Activated CD4-positive, alpha-beta memory T cell treated with anti-CD3 and anti-CD28 coated beads, Interleukin-2, amount 10 ng/mL, durations not matched to agents 7 days and 5 days (primary cell): ENCODE results near the gene RASSF6. TPM values are rescaled to one million over a fixed set of nuclear protein-coding genes. Genes with fewer than 3 reads are reported as not detected.
"Not testable (repeated sequence)": the region's sequence is repeated elsewhere in the genome, so short reads cannot be mapped to it uniquely, and the experiment has no call there.

Experiments used
- CTCF ChIA-PET: fragments of 350-600 bp; sonication (Branson Sonifier 250); formaldehyde crosslinking; loops from one replicate; lab custom pipeline; 2021; ENCODE audit warnings: antibody characterized with exemption, inconsistent platforms; lab: Charles Lee
- POLR2A ChIA-PET: fragments of 350-600 bp; sonication (Branson Sonifier 250); formaldehyde crosslinking; loops from one replicate; lab custom pipeline; 2021; ENCODE audit warnings: antibody characterized with exemption; lab: Charles Lee
- DNase-seq: peaks from one replicate; pipeline ENCODE4 v3.0.0-alpha.2; 2020
- H3K27ac Mint-ChIP-seq: one replicate; pipeline ENCODE4 v1.8.0; 2021; ENCODE audit warnings: mild to moderate bottlenecking, mixed read lengths
- H3K27me3 Mint-ChIP-seq: one replicate; pipeline ENCODE4 v1.8.0; 2021; ENCODE audit warnings: mixed read lengths
- H3K36me3 Mint-ChIP-seq: one replicate; pipeline ENCODE4 v1.8.0; 2021; ENCODE audit warnings: low read depth, mixed read lengths
- H3K4me1 Mint-ChIP-seq: one replicate; pipeline ENCODE4 v1.8.0; 2021; ENCODE audit warnings: mixed read lengths
- H3K4me3 Mint-ChIP-seq: one replicate; pipeline ENCODE4 v1.8.0; 2021; ENCODE audit warnings: mild to moderate bottlenecking, mixed read lengths
- H3K9me3 Mint-ChIP-seq: one replicate; pipeline ENCODE4 v1.8.0; 2021; ENCODE audit warnings: mixed read lengths
- total RNA-seq, 2 experiments: library from RNA; stranded (reverse); gene quantifications; one replicate each; pipeline ENCODE4 v1.2.3, GENCODE V29; 2021

Gene RASSF6
- total RNA-seq, 2 experiments from 2014 or later, result 0.05 TPM; not detected in 1

GRCh38 chr4:73603854-73604584 lies 16.2 kb downstream of the RASSF6 start:
- CTCF ChIA-PET, result no interaction called here
- Mint-ChIP-seq H3K9me3 (no peaks in the 10 kb centered on the region), H3K4me3 (no peak overlapping the region), H3K27me3 (peaks cover 3% of the 10 kb centered on the region), H3K36me3 (no peaks in the 10 kb centered on the region), H3K4me1 (peaks cover 9% of the 10 kb centered on the region), H3K27ac (no peak overlapping the region)
- no peak for DNase-seq
- POLR2A ChIA-PET, result no interaction called here

- Mint-ChIP-seq H3K27ac (no peak overlapping the region), H3K27me3 (peaks cover 3% of the 10 kb centered on the region), H3K4me3 (no peak overlapping the region), H3K4me1 (peaks cover 9% of the 10 kb centered on the region), H3K36me3 (no peaks in the 10 kb centered on the region), H3K9me3 (no peaks in the 10 kb centered on the region)
- ChIA-PET CTCF (no interaction called here), POLR2A (no interaction called here)
- DNase-seq, result no peak
Measured at GRCh38 chr4:73603271-73603710, 16.9 kb downstream of the RASSF6 start.

GRCh38 chr4:73600954-73601353 lies 19.3 kb downstream of the RASSF6 start:
- no peaks in the 10 kb centered on the region for H3K9me3 Mint-ChIP-seq
- no peak overlapping the region for H3K4me3 Mint-ChIP-seq
- ChIA-PET POLR2A (no interaction called here), CTCF (no interaction called here)
- H3K36me3 Mint-ChIP-seq, result no peaks in the 10 kb centered on the region
- no peak overlapping the region for H3K27ac Mint-ChIP-seq
- H3K27me3 Mint-ChIP-seq, result no peaks in the 10 kb centered on the region
- H3K4me1 Mint-ChIP-seq, result peaks cover under 1% of the 10 kb centered on the region
- no peak for DNase-seq

- Mint-ChIP-seq H3K36me3 (no peaks in the 10 kb centered on the region), H3K27ac (no peak overlapping the region), H3K4me1 (no peaks in the 10 kb centered on the region), H3K9me3 (no peaks in the 10 kb centered on the region), H3K27me3 (no peaks in the 10 kb centered on the region), H3K4me3 (no peak overlapping the region)
- DNase-seq, result no peak
- CTCF ChIA-PET, result no interaction called here
- POLR2A ChIA-PET, result no interaction called here
Measured at GRCh38 chr4:73599182-73599581, 21.1 kb downstream of the RASSF6 start.

- H3K27me3 Mint-ChIP-seq, result no peaks in the 10 kb centered on the region
- no peak for DNase-seq
- no peaks in the 10 kb centered on the region for H3K9me3 Mint-ChIP-seq
- H3K4me3 Mint-ChIP-seq, result no peak overlapping the region
- no peak overlapping the region for H3K27ac Mint-ChIP-seq
- ChIA-PET CTCF (no interaction called here), POLR2A (no interaction called here)
- no peaks in the 10 kb centered on the region for H3K36me3 Mint-ChIP-seq
- H3K4me1 Mint-ChIP-seq, result no peaks in the 10 kb centered on the region
Measured at GRCh38 chr4:73597594-73597993, 22.6 kb downstream of the RASSF6 start.

- H3K9me3 Mint-ChIP-seq, CTCF ChIA-PET, H3K4me1 Mint-ChIP-seq, DNase-seq, H3K27me3 Mint-ChIP-seq, H3K4me3 Mint-ChIP-seq, H3K27ac Mint-ChIP-seq, POLR2A ChIA-PET, H3K36me3 Mint-ChIP-seq: not testable (repeated sequence)
Measured at GRCh38 chr4:73597183-73597582, 23.1 kb downstream of the RASSF6 start.

- H3K4me3 Mint-ChIP-seq, result no peak overlapping the region
Measured at GRCh38 chr4:73596001-73596400, 24.2 kb downstream of the RASSF6 start.

GRCh38 chr4:73593631-73594241 lies 26.5 kb downstream of the RASSF6 start:
- Mint-ChIP-seq H3K27me3 (no peaks in the 10 kb centered on the region), H3K27ac (no peak overlapping the region), H3K4me3 (no peak overlapping the region), H3K9me3 (no peaks in the 10 kb centered on the region), H3K4me1 (no peaks in the 10 kb centered on the region), H3K36me3 (no peaks in the 10 kb centered on the region)
- ChIA-PET CTCF (interaction anchor here (0.7 to 1.0 kb wide), 3 partner anchors 60 to 541 kb away, joined by 3 to 4 read pairs (median 3); no protein-coding TSS in a partner anchor), POLR2A (no interaction called here)
- no peak for DNase-seq

More at GRCh38 chr4:73596001-73596400, 24.2 kb downstream of the RASSF6 start:
- no peaks in the 10 kb centered on the region for H3K4me1 Mint-ChIP-seq
- no peak overlapping the region for H3K27ac Mint-ChIP-seq
- POLR2A ChIA-PET, result no interaction called here
- H3K36me3 Mint-ChIP-seq, result no peaks in the 10 kb centered on the region
- H3K9me3 Mint-ChIP-seq, result no peaks in the 10 kb centered on the region
- no peaks in the 10 kb centered on the region for H3K27me3 Mint-ChIP-seq
- DNase-seq, result no peak
- CTCF ChIA-PET, result no interaction called here

GRCh38 chr4:73589887-73590801 lies 30.1 kb downstream of the RASSF6 start:
- Mint-ChIP-seq H3K4me1 (no peaks in the 10 kb centered on the region), H3K36me3 (no peaks in the 10 kb centered on the region), H3K4me3 (no peak overlapping the region), H3K9me3 (no peaks in the 10 kb centered on the region), H3K27me3 (no peaks in the 10 kb centered on the region), H3K27ac (no peak overlapping the region)
- ChIA-PET CTCF (no interaction called here), POLR2A (no interaction called here)
- no peak for DNase-seq

- CTCF ChIA-PET, result no interaction called here
- Mint-ChIP-seq H3K4me1 (no peaks in the 10 kb centered on the region), H3K27me3 (no peaks in the 10 kb centered on the region), H3K27ac (no peak overlapping the region), H3K36me3 (no peaks in the 10 kb centered on the region), H3K4me3 (no peak overlapping the region), H3K9me3 (no peaks in the 10 kb centered on the region)
- DNase-seq, result no peak
- POLR2A ChIA-PET, result no interaction called here
Measured at GRCh38 chr4:73589261-73589847, 30.9 kb downstream of the RASSF6 start.

GRCh38 chr4:73588613-73589012 lies 31.6 kb downstream of the RASSF6 start:
- ChIA-PET POLR2A (no interaction called here), CTCF (no interaction called here)
- no peak overlapping the region for H3K27ac Mint-ChIP-seq
- no peaks in the 10 kb centered on the region for H3K9me3 Mint-ChIP-seq
- DNase-seq, result no peak
- H3K27me3 Mint-ChIP-seq, result no peaks in the 10 kb centered on the region
- no peaks in the 10 kb centered on the region for H3K36me3 Mint-ChIP-seq
- no peaks in the 10 kb centered on the region for H3K4me1 Mint-ChIP-seq
- H3K4me3 Mint-ChIP-seq, result no peak overlapping the region

- CTCF ChIA-PET, result no interaction called here
- no peaks in the 10 kb centered on the region for H3K4me1 Mint-ChIP-seq
Measured at GRCh38 chr4:73586666-73587065, 33.6 kb downstream of the RASSF6 start.

GRCh38 chr4:73586040-73586439 lies 34.2 kb downstream of the RASSF6 start:
- H3K27ac Mint-ChIP-seq, result no peak overlapping the region

More at GRCh38 chr4:73586666-73587065, 33.6 kb downstream of the RASSF6 start:
- Mint-ChIP-seq H3K27me3 (no peaks in the 10 kb centered on the region), H3K36me3 (no peaks in the 10 kb centered on the region), H3K4me3 (no peak overlapping the region), H3K9me3 (no peaks in the 10 kb centered on the region), H3K27ac (no peak overlapping the region)
- POLR2A ChIA-PET, result no interaction called here
- no peak for DNase-seq

More at GRCh38 chr4:73586040-73586439, 34.2 kb downstream of the RASSF6 start:
- H3K27me3 Mint-ChIP-seq, result no peaks in the 10 kb centered on the region
- CTCF ChIA-PET, result no interaction called here
- no peaks in the 10 kb centered on the region for H3K36me3 Mint-ChIP-seq
- no peaks in the 10 kb centered on the region for H3K9me3 Mint-ChIP-seq
- DNase-seq, result no peak
- POLR2A ChIA-PET, result no interaction called here
- no peaks in the 10 kb centered on the region for H3K4me1 Mint-ChIP-seq
- no peak overlapping the region for H3K4me3 Mint-ChIP-seq
